Measurements from ENCODE around the gene C11orf21. TPM values are rescaled to one million over a fixed set of nuclear protein-coding genes. Genes with fewer than 3 reads are reported as not detected.

The C11orf21 gene
- polyA plus RNA-seq, 1 of the 3 experiments (the other 2 are of a cell fraction): 0.03 TPM

GRCh38 chr11:2343502-2343901, 41.8 kb upstream of the C11orf21 start:
- H3F3A ChIP-seq (replicated peaks; ENCODE audit: insufficient read depth): no peaks in the 10 kb centered on the region
- H3K9ac ChIP-seq: no peak overlapping the region
- no peaks in the 10 kb centered on the region for H3K27me3 ChIP-seq (ENCODE audit: insufficient read depth)
- ChIA-PET CTCF (no interaction called here), POLR2A (no interaction called here)
- H4K20me1 ChIP-seq (ENCODE audit: insufficient read depth): no peaks in the 10 kb centered on the region
- WGBS (ENCODE audit: low lambda C conversion rate): 25% methylated on average over 4 of the region's 4 CpGs
- no peak overlapping the region for H3K4me3 ChIP-seq (ENCODE audit: low read depth in 2 of 2, low read length in 1 of 2)
- H2AFZ ChIP-seq (ENCODE audit: low read depth): no peak overlapping the region
- no peak for DNase-seq
- no peaks in the 10 kb centered on the region for H3K9me3 ChIP-seq
- no peak overlapping the region for H3K27ac ChIP-seq (ENCODE audit: low read depth in 2 of 2, low read length in 1 of 2)
- no peaks in the 10 kb centered on the region for H3K4me1 ChIP-seq (ENCODE audit: control insufficient read depth in 1 of 2, insufficient read depth in 2 of 2, low read depth in 1 of 2, low read length in 1 of 2)
- H3K9me2 ChIP-seq: no peaks in the 10 kb centered on the region
- no peak for TF ChIP-seq IRF3 (IDR thresholded peaks at IDR 0.05; ENCODE audit: low read depth, low read length)
- TF ChIP-seq GATA2 (CRISPR knock-in tag; IDR thresholded peaks at IDR 0.05): no peak
- no peaks in the 10 kb centered on the region for H3K79me2 ChIP-seq (ENCODE audit: insufficient read depth)
- no peak overlapping the region for H3K4me2 ChIP-seq
- no peaks in the 10 kb centered on the region for H3K36me3 ChIP-seq (replicated peaks in 1 of 2; ENCODE audit: control insufficient read depth in 1 of 2, insufficient read depth in 2 of 2, low read length in 1 of 2)

- no peaks in the 10 kb centered on the region for H4K20me1 ChIP-seq (ENCODE audit: insufficient read depth)
- POLR2A ChIA-PET: no interaction called here
- no peaks in the 10 kb centered on the region for H3K27me3 ChIP-seq (ENCODE audit: insufficient read depth)
- no peaks in the 10 kb centered on the region for H3F3A ChIP-seq (replicated peaks; ENCODE audit: insufficient read depth)
- no peak overlapping the region for H3K4me2 ChIP-seq
- no peaks in the 10 kb centered on the region for H3K9me3 ChIP-seq
- no peak for DNase-seq
- H3K27ac ChIP-seq (ENCODE audit: low read depth in 2 of 2, low read length in 1 of 2): no peak overlapping the region
- no peaks in the 10 kb centered on the region for H3K4me1 ChIP-seq (ENCODE audit: control insufficient read depth in 1 of 2, insufficient read depth in 2 of 2, low read depth in 1 of 2, low read length in 1 of 2)
- no peak overlapping the region for H3K9ac ChIP-seq
- 43% methylated on average over 4 of the region's 5 CpGs for WGBS (ENCODE audit: low lambda C conversion rate)
- H3K4me3 ChIP-seq (ENCODE audit: low read depth in 2 of 2, low read length in 1 of 2): no peak overlapping the region
- no peaks in the 10 kb centered on the region for H3K79me2 ChIP-seq (ENCODE audit: insufficient read depth)
- CTCF ChIA-PET: no interaction called here
- no peaks in the 10 kb centered on the region for H3K36me3 ChIP-seq (replicated peaks in 1 of 2; ENCODE audit: control insufficient read depth in 1 of 2, insufficient read depth in 2 of 2, low read length in 1 of 2)
- H2AFZ ChIP-seq (ENCODE audit: low read depth): no peak overlapping the region
- TF ChIP-seq GATA2 (CRISPR knock-in tag; IDR thresholded peaks at IDR 0.05): no peak
- TF ChIP-seq CTCF (IDR thresholded peaks at IDR 0.05): no peak
- TF ChIP-seq SMC3 (IDR thresholded peaks at IDR 0.05; ENCODE audit: low read depth, low read length): no peak
- no peak for TF ChIP-seq TAF1 (IDR thresholded peaks at IDR 0.05; ENCODE audit: borderline replicate concordance, low read depth, low read length)
- TF ChIP-seq TCF12 (IDR thresholded peaks at IDR 0.05): no peak
- H3K9me2 ChIP-seq: no peaks in the 10 kb centered on the region
These were observed 41.3 kb upstream of the C11orf21 start for GRCh38 chr11:2342981-2343380.

GRCh38 chr11:2342557-2342956, 40.8 kb upstream of the C11orf21 start:
- no peak overlapping the region for H3K27ac ChIP-seq (ENCODE audit: low read depth in 2 of 2, low read length in 1 of 2)
- no peaks in the 10 kb centered on the region for H3K79me2 ChIP-seq (ENCODE audit: insufficient read depth)
- H3K4me1 ChIP-seq (ENCODE audit: control insufficient read depth in 1 of 2, insufficient read depth in 2 of 2, low read depth in 1 of 2, low read length in 1 of 2): no peaks in the 10 kb centered on the region
- no peaks in the 10 kb centered on the region for H3F3A ChIP-seq (replicated peaks; ENCODE audit: insufficient read depth)
- TF ChIP-seq RXRA (IDR thresholded peaks at IDR 0.05; ENCODE audit: borderline replicate concordance, low read depth): no peak
- no peak for TF ChIP-seq CTCF (IDR thresholded peaks at IDR 0.05)
- TF ChIP-seq TEAD4 (IDR thresholded peaks at IDR 0.05; ENCODE audit: borderline replicate concordance, insufficient read depth): no peak
- TF ChIP-seq EZH2phosphoT487 (IDR thresholded peaks at IDR 0.05; ENCODE audit: borderline replicate concordance, low read depth): no peak
- TF ChIP-seq SIN3A (IDR thresholded peaks at IDR 0.05; ENCODE audit: borderline replicate concordance, low read depth, low read length): no peak
- no peak for TF ChIP-seq FOXJ3 (CRISPR knock-in tag; IDR thresholded peaks at IDR 0.05)
- no peak for TF ChIP-seq REST (IDR thresholded peaks at IDR 0.05; ENCODE audit: low read depth, low read length)
- no peak overlapping the region for H3K4me2 ChIP-seq
- H3K4me3 ChIP-seq (ENCODE audit: low read depth in 2 of 2, low read length in 1 of 2): no peak overlapping the region
- H3K9ac ChIP-seq: no peak overlapping the region
- whole genome bisulfite sequencing (ENCODE audit: low lambda C conversion rate): 30% methylated on average over 3 of the region's 3 CpGs
- DNase-seq: no peak
- H4K20me1 ChIP-seq (ENCODE audit: insufficient read depth): no peaks in the 10 kb centered on the region
- H3K9me2 ChIP-seq: no peaks in the 10 kb centered on the region
- H3K27me3 ChIP-seq (ENCODE audit: insufficient read depth): no peaks in the 10 kb centered on the region
- no peaks in the 10 kb centered on the region for H3K36me3 ChIP-seq (replicated peaks in 1 of 2; ENCODE audit: control insufficient read depth in 1 of 2, insufficient read depth in 2 of 2, low read length in 1 of 2)
- no peak overlapping the region for H2AFZ ChIP-seq (ENCODE audit: low read depth)
- ChIA-PET POLR2A (no interaction called here), CTCF (no interaction called here)
- no peaks in the 10 kb centered on the region for H3K9me3 ChIP-seq
